CD14-positive monocyte (primary cell): ENCODE data around the gene KANSL3. TPM values are rescaled to one million over a fixed set of nuclear protein-coding genes. Genes with fewer than 3 reads are reported as not detected.

Experiments
- DNase-seq, 3 donors: peaks; one replicate each; pipeline ENCODE4 v3.0.0-alpha.2; 2011 to 2022
- H2AFZ ChIP-seq: 2 replicates; pipeline ENCODE4 v1.6.0; 2012; ENCODE audit warnings: mild to moderate bottlenecking, low read depth, low read length, inconsistent platforms; ENCODE audit not compliant: insufficient read depth, poor library complexity, severe bottlenecking
- H3K27ac ChIP-seq, 2 donors: 1 replicate in 1 of 2; 2 replicates in 1 of 2; pipeline ENCODE4 v1.5.1; 2012 to 2013; ENCODE audit warnings: low read length in 2 of 2, control low read depth in 1 of 2, inconsistent platforms in 1 of 2, low read depth in 1 of 2, mild to moderate bottlenecking in 1 of 2
- H3K27me3 ChIP-seq, 2 donors: one replicate each; pipeline versions ENCODE4 v1.6.0 to v1.6.1; 2011 to 2013; ENCODE audit warnings: low read length in 2 of 2; ENCODE audit not compliant: control insufficient read depth in 2 of 2, insufficient read depth in 2 of 2
- H3K36me3 ChIP-seq, 2 donors: replicated peaks in 1 of 2; 1 replicate in 1 of 2; 2 replicates in 1 of 2; pipeline versions ENCODE4 v1.5.1 to v1.6.1; 2012 to 2013; ENCODE audit warnings: low read length in 2 of 2, control low read depth in 1 of 2, inconsistent platforms in 1 of 2, mild to moderate bottlenecking in 1 of 2; ENCODE audit not compliant: insufficient read depth in 2 of 2, control insufficient read depth in 1 of 2
- H3K4me1 ChIP-seq, 2 donors: 1 replicate in 1 of 2; 2 replicates in 1 of 2; pipeline versions ENCODE4 v1.5.1 to v1.6.1; 2012 to 2013; ENCODE audit warnings: low read length in 2 of 2, control low read depth in 1 of 2, inconsistent platforms in 1 of 2, mild to moderate bottlenecking in 1 of 2, moderate library complexity in 1 of 2; ENCODE audit not compliant: insufficient read depth in 2 of 2, control insufficient read depth in 1 of 2
- H3K4me2 ChIP-seq: replicated peaks from 2 replicates; pipeline ENCODE3; 2012; ENCODE audit warnings: low read length, moderate library complexity, mild to moderate bottlenecking; ENCODE audit not compliant: poor library complexity, severe bottlenecking; ENCODE audit errors: extremely low read depth
- H3K4me3 ChIP-seq, 3 experiments: fragments of 200-600 bp in 1 of 3; sonication (generic) in 1 of 3; replicated peaks in 1 of 3; 1 replicate in 2 of 3; 2 replicates in 1 of 3; pipeline ENCODE4 v1.5.1; 2011 to 2013; ENCODE audit warnings: low read length in 3 of 3, mild to moderate bottlenecking in 3 of 3, control low read depth in 2 of 3, low read depth in 2 of 3, inconsistent platforms in 1 of 3, moderate library complexity in 1 of 3
- H3K79me2 ChIP-seq: 2 replicates; pipeline ENCODE4 v1.6.0; 2012; ENCODE audit warnings: mild to moderate bottlenecking, control low read depth, inconsistent platforms, low read length, moderate library complexity; ENCODE audit not compliant: insufficient read depth
- H3K9ac ChIP-seq: 2 replicates; pipeline ENCODE4 v1.6.0; 2017; ENCODE audit warnings: low read length, mild to moderate bottlenecking; ENCODE audit not compliant: insufficient read depth, poor library complexity, severe bottlenecking
- H3K9me3 ChIP-seq, 2 donors: replicated peaks in 1 of 2; 1 replicate in 1 of 2; 2 replicates in 1 of 2; pipeline versions ENCODE4 v1.5.1 to v1.6.1; 2012 to 2013; ENCODE audit warnings: low read length in 2 of 2, control low read depth in 1 of 2; ENCODE audit not compliant: control insufficient read depth in 1 of 2, insufficient read depth in 1 of 2
- H4K20me1 ChIP-seq: 2 replicates; pipeline ENCODE4 v1.6.0; 2012; ENCODE audit warnings: mild to moderate bottlenecking, low read length, control low read depth, moderate library complexity; ENCODE audit not compliant: insufficient read depth
- H3K27ac Mint-ChIP-seq, 7 donors: one replicate each; pipeline ENCODE4 v1.8.0; 2020; ENCODE audit warnings: mild to moderate bottlenecking in 7 of 7, mixed read lengths in 7 of 7, moderate library complexity in 6 of 7, inconsistent platforms in 2 of 7
- H3K27me3 Mint-ChIP-seq, 3 donors: one replicate each; pipeline ENCODE4 v1.8.0; 2021 to 2022; ENCODE audit warnings: low read depth in 3 of 3, mild to moderate bottlenecking in 3 of 3, mixed read lengths in 3 of 3, moderate library complexity in 3 of 3, inconsistent platforms in 1 of 3
- H3K36me3 Mint-ChIP-seq, 2 donors: one replicate each; pipeline ENCODE4 v1.8.0; 2020; ENCODE audit warnings: mixed read lengths in 2 of 2, inconsistent platforms in 1 of 2, mild to moderate bottlenecking in 1 of 2
- H3K4me1 Mint-ChIP-seq: one replicate; pipeline ENCODE4 v1.8.0; 2020; ENCODE audit warnings: mild to moderate bottlenecking, mixed read lengths
- H3K4me3 Mint-ChIP-seq, 2 donors: one replicate each; pipeline ENCODE4 v1.8.0; 2020; ENCODE audit warnings: mild to moderate bottlenecking in 2 of 2, mixed read lengths in 2 of 2, moderate library complexity in 1 of 2
- H3K9me3 Mint-ChIP-seq, 7 donors: one replicate each; pipeline ENCODE4 v1.8.0; 2020 to 2022; ENCODE audit warnings: mixed read lengths in 7 of 7, mild to moderate bottlenecking in 6 of 7, moderate library complexity in 6 of 7, inconsistent platforms in 2 of 7
- WGBS: methylation state at CpG from one replicate; pipeline ENCODE4 v1.1.5; 2013; ENCODE audit warnings: missing lambda C conversion rate; ENCODE audit not compliant: insufficient coverage; 5-methylcytosine and 5-hydroxymethylcytosine counted together
- intact Hi-C, 2 donors: fragments of 100-400 bp; cut with micrococcal nuclease; formaldehyde crosslinking; loops; one replicate each; pipeline versions ENCODE4 v1.15.0 to v1.15.1; 2023
- polyA plus RNA-seq, 3 donors: library from polyadenylated mRNA; depleted of rRNA in 1 of 3; unstranded in 2 of 3; stranded (reverse) in 1 of 3; fragments of 300-500 nt in 2 of 3; fragments of >200 nt in 1 of 3; fragmentation: Illumina TruSeq in 2 of 3; gene quantifications; 1 replicate in 2 of 3; 2 replicates in 1 of 3; pipeline ENCODE4 v1.2.3, GENCODE V29; 2012 to 2021
- TF ChIP-seq, protein P1 (sequence below): fragments of 200-600 bp; IDR thresholded peaks from one replicate; pipeline ENCODE4 v1.8.0; 2022; ENCODE audit warnings: antibody characterized with exemption, mild to moderate bottlenecking

KANSL3 gene
- polyA plus RNA-seq, 3 donors, result 2.5 to 25.3 (median 7.2) TPM

DNA sequence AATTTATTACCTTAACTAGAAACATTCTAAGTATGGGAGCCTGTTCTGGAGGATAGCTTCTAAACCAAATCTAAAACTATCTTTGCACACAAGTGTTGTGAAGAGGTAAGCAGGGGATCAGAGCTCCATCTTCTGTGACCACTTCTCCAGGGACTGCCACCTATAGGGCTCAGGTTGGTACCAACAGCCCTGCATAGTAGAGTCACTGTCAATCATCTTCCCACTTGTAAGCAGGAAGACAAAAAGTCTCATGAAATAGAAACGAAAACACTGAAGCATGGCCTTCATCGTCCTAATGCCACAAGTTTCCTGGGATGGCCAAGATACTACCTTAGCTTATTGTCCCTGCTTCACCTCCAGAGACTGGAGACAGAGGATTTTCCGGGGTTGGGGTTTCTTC is 43.8 kb downstream of the KANSL3 start:
- Mint-ChIP-seq H3K27ac (peak overlapping the region in 1 of 7 donors; percentile 58), H3K9me3 (no peaks in the 10 kb centered on the region), H3K4me3 (no peak overlapping the region), H3K4me1 (peaks cover 4% of the 10 kb centered on the region), H3K27me3 (no peaks in the 10 kb centered on the region), H3K36me3 (peaks cover 71 to 81% of the 10 kb centered on the region in 2 donors)
- TF ChIP-seq, protein P1, sequence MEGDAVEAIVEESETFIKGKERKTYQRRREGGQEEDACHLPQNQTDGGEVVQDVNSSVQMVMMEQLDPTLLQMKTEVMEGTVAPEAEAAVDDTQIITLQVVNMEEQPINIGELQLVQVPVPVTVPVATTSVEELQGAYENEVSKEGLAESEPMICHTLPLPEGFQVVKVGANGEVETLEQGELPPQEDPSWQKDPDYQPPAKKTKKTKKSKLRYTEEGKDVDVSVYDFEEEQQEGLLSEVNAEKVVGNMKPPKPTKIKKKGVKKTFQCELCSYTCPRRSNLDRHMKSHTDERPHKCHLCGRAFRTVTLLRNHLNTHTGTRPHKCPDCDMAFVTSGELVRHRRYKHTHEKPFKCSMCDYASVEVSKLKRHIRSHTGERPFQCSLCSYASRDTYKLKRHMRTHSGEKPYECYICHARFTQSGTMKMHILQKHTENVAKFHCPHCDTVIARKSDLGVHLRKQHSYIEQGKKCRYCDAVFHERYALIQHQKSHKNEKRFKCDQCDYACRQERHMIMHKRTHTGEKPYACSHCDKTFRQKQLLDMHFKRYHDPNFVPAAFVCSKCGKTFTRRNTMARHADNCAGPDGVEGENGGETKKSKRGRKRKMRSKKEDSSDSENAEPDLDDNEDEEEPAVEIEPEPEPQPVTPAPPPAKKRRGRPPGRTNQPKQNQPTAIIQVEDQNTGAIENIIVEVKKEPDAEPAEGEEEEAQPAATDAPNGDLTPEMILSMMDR, result no peak
- Histone ChIP-seq H3K36me3 (peaks cover 68 to 84% of the 10 kb centered on the region in 2 donors), H3K9me3 (no peaks in the 10 kb centered on the region), H3K27me3 (no peaks in the 10 kb centered on the region), H2AFZ (no peak overlapping the region), H3K4me3 (no peak overlapping the region), H3K9ac (no peak overlapping the region), H3K27ac (peak overlapping the region in 1 of 2 donors; percentile 22), H3K4me2 (no peak overlapping the region), H3K4me1 (no peaks in the 10 kb centered on the region), H3K79me2 (no peaks in the 10 kb centered on the region), H4K20me1 (no peaks in the 10 kb centered on the region)
- no peak for DNase-seq
- WGBS, result 23% methylated on average over 3 of the region's 3 CpGs
- intact Hi-C loops, result no loop called here

DNA sequence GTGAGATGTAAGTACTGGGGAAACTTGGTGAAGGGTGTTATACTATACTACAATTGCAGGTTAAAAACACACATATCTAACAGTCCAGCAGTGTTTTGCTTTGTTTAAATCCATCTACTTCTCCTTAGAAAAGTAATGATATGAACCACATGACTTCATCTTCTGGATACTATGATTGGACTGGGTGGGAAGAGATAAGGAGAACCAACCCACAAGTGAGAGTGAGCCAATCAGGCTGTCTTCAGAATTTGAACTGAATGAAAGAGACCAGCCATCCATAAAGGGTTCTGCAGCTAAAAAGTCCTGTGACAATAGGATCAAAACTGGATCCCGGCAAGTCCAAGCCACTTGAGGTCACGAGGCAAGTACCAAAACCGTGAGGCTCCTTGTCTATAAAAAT is 46.6 kb downstream of the KANSL3 start:
- no peak overlapping the region for H3K4me3 ChIP-seq
- TF ChIP-seq, protein P1, result no peak
- H3K27ac Mint-ChIP-seq, result no peak overlapping the region
- H2AFZ ChIP-seq, result no peak overlapping the region
- peaks cover 5% of the 10 kb centered on the region for H3K4me1 Mint-ChIP-seq
- no peaks in the 10 kb centered on the region for H3K27me3 ChIP-seq
- H3K27ac ChIP-seq, result no peak overlapping the region
- no peak overlapping the region for H3K9ac ChIP-seq
- peaks cover 56 to 61% of the 10 kb centered on the region in 2 donors for H3K36me3 Mint-ChIP-seq
- H3K79me2 ChIP-seq, result no peaks in the 10 kb centered on the region
- no CpG with 5 or more reads among the region's 3 CpGs for WGBS
- H3K4me2 ChIP-seq, result no peak overlapping the region
- no peak overlapping the region for H3K4me3 Mint-ChIP-seq
- no peaks in the 10 kb centered on the region for H4K20me1 ChIP-seq
- intact Hi-C loops, result no loop called here
- H3K9me3 ChIP-seq, result no peaks in the 10 kb centered on the region
- peaks cover 0 to 2% (median 0%) of the 10 kb centered on the region in 7 donors for H3K9me3 Mint-ChIP-seq
- no peaks in the 10 kb centered on the region for H3K27me3 Mint-ChIP-seq
- peaks cover 46 to 67% of the 10 kb centered on the region in 2 donors for H3K36me3 ChIP-seq
- DNase-seq, result no peak
- no peaks in the 10 kb centered on the region for H3K4me1 ChIP-seq
